Stimulated activated CD8-positive, alpha-beta memory T cell treated with anti-CD3 and anti-CD28 coated beads, Interleukin-7, amount 100 ng/mL, for 4 hours (primary cell): Measurements from ENCODE around the gene TMEM214.

Source experiments
- DNase-seq, 2 donors: peaks; one replicate each; pipeline ENCODE4 v3.0.0-alpha.2; 2020; ENCODE audit warnings: low read depth in 2 of 2

The TMEM214 gene

DNA sequence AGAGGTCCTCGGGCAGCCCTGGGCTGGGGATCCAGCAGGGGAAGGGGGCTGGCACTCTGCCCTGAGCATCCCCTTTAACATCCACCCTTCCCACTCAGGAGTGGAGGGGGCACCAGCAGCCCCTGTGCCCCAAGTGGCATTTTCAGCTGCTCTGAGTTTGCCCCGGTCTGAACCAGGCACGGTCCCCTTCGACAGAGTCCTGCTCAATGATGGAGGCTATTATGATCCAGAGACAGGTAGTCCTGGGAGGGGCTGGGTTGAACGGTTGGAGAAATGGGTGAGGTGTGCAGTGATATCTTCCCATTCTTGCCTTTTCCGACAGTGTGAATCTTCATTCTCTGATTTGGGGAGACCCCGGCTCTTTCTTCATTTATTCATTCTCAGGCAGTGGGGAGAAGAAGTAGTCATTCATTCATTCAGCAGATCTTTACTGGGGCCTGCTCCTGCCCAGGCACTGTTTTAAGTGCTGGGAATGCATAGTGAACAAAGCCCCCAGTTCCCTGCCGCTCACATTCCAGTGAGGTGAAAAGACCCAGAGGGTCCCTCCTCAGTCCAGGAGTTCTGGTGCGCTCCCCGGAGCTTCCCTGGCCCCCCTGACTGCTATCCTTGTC is 52.4 kb downstream of the TMEM214 start:
- no peak for DNase-seq

DNA sequence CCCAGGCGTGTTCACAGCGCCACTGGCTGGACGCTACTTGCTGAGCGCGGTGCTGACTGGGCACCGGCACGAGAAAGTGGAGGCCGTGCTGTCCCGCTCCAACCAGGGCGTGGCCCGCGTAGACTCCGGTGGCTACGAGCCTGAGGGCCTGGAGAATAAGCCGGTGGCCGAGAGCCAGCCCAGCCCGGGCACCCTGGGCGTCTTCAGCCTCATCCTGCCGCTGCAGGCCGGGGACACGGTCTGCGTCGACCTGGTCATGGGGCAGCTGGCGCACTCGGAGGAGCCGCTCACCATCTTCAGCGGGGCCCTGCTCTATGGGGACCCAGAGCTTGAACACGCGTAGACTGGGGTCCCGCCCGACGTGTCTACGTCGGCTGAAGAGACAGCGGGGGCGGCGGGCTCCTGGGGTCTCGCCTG is 52.9 kb downstream of the TMEM214 start:
- peak in 1 of 2 donors; percentile 34 for DNase-seq

DNA sequence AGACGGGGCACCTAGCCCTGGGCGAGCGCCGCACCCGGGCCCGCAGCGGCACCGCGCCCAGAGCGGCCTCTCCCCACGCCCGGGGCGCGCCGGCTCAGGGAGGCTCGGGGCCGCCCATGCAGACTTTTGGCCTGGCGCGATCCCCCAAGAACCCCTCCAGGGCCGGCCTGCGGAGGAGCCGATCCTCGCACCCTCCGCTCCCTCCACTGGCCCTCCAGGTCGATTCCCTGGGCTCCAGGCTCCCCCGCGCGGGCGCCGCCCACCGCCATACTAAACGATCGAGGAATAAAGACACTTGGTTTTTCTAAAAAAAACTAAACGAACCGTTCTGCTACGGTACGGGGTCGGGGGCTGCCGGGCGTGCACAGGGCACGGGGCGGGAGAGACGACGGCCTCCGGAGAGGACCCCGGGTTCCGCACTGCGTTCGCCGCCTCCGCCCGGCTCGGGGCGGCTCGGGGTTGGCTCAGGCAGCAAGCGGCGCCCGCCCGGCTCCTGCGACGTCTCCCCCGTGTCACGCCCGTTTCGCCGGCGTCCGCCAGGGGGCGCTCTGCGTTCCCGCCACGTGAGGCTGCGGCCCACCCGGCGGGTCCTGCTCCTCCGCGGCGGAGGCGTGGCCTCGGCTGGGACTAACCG is 53.4 kb downstream of the TMEM214 start:
- DNase-seq, result peak; percentile 90 to 96

DNA sequence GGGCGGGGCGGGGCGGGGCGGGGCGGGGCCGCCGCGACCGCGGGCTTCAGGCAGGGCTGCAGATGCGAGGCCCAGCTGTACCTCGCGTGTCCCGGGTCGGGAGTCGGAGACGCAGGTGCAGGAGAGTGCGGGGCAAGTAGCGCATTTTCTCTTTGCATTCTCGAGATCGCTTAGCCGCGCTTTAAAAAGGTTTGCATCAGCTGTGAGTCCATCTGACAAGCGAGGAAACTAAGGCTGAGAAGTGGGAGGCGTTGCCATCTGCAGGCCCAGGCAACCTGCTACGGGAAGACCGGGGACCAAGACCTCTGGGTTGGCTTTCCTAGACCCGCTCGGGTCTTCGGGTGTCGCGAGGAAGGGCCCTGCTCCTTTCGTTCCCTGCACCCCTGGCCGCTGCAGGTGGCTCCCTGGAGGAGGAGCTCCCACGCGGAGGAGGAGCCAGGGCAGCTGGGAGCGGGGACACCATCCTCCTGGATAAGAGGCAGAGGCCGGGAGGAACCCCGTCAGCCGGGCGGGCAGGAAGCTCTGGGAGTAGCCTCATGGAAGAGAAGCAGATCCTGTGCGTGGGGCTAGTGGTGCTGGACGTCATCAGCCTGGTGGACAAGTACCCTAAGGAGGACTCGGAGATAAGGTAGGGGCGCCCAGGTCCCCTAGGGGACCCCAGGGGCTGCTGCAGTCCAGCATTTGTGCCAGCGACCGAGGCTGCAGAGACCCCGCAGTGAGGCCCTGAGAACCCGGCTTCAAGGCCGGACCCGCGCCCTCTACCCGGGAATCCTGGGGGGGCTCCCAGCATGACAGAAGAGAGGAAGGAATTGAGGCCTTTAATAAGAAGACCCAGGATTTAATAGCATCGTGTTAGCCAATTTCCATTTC is 54.2 kb downstream of the TMEM214 start, which contains the start of gene KHK:
TSS of gene KHK (plus strand) at position 49 of the 870 bp plus-strand sequence. CDS start at position 537, 488 bp downstream.
- DNase-seq, result no peak

DNA sequence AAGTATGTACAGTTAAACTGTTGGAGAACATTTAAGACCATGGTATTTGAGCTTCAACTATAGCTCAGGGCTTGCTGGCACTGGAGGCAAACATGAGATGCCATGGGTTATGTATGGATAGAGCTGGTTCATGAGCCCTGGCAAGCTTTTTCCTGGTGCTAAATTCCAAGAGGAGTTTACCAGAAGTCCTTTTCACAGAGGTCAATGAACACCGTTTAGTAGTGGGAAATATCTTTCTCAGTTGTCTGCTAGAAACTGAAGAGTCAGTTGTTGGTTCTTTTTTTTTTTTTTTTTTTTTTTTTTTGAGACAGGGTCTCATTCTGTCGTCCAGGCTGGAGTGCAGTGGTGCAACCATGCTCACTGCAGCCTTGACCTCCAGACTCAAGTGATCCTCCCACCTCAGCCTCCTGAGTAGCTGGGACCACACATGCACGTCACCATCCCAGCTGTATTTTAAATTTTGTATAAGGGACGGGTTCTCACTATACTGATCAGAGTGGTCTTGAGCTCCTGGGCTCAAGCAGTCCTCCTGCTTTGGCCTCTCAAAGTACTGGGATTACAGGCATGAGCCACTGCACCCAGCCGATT is 55.2 kb downstream of the TMEM214 start:
- no peak for DNase-seq

DNA sequence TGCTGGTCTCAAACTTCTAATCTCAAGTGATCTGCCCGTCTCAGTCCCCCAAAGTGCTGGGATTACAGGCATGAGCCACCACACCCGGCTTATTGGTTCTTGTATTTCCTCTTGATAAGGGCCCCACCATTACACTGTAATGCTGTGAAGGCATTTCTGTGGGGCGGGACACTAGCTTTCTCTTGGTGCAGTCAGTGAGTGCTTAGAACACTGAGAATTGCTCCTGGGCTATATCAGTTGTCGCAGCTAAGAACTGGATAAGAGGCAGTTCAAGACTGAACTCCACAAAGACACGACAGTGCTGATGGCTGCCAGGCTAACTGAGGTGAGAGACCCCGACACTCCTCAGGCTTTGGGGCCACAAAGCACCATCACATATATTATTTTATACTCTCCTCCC is 55.9 kb downstream of the TMEM214 start:
- no peak for DNase-seq

DNA sequence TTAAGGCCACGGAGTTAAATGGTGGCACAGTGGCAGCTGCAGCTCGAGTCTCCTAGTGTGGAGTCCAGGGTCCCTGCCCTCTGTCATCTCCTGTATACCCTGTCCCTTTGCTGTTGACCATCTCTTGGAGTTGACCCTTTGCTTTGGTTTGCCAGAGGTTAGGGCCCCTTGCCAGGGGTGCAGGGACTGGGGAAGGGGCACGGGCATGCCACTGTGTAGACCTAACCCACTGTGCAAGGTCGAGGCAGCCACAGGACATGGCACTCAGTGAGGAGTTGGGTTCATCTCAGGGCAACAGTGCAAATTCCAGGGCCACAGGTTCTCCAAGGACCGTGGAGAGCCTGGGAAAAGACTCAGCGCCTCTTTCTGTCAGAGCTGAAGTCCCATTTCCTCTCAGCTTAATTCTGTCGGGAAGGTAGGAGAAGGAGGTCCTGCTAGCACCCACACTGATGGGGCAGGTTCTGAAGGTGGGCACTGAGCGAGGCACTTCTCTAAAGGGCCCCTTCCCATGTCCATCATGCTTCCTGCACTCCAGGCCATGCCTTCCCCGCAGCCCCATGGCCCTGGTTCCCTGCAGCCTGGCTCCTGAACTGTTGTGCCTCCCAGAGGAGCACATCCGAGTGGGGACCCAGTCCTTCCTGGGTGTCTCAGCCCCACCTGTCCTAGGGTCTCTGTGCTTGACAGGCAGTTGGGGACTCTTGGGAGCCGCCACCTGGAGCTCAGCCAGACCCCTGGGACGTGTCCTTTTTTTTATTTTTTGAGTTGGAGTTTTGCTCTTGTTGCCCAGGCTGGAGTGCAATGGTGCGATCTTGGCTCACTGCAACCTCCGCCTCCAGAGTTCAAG is 56.6 kb downstream of the TMEM214 start:
- no peak for DNase-seq
